K562 (cell line): ENCODE data around the gene WDR27. TPM values are rescaled to one million over a fixed set of nuclear protein-coding genes. Genes with fewer than 3 reads are reported as not detected.

Source experiments
- ATAC-seq: fragments of 200-7000 bp; cut with Tn5 transposase; 3 replicates; pipeline ENCODE4 v1.9.1; 2020; ENCODE audit warnings: moderate library complexity
- BruUV-seq: library from RNA; stranded (reverse); fragments of 400-500 nt; replicated peaks from 2 replicates; lab custom pipeline; 2021; lab: Mats Ljungman, UMichigan
- CTCF ChIA-PET: fragments of 300-600 bp; formaldehyde crosslinking; extraction: SDS; loops from one replicate; lab custom pipeline; 2021; ENCODE audit warnings: low intra/inter-chr PET ratio; lab: Yijun Ruan, JAX
- POLR2A ChIA-PET: fragments of 300-600, 350-650 bp; sonication (Branson Sonifier 250); formaldehyde crosslinking; extraction: SDS; loops from one replicate; lab custom pipeline; 2021; ENCODE audit warnings: antibody characterized with exemption, inconsistent platforms; lab: Yijun Ruan, JAX
- DNase-seq, 4 experiments: peaks; one replicate each; pipeline versions ENCODE4 v3.0.0 to v3.0.0-alpha.2; 2011 to 2018; ENCODE audit warnings: low spot score in 3 of 4, mixed read lengths in 3 of 4; ENCODE audit errors: extremely low read depth in 1 of 4
- FAIRE-seq: peaks from 2 replicates; lab custom pipeline; 2011; peaks lifted over from hg19 to GRCh38; lab: Jason Lieb, UNC
- H2AFZ ChIP-seq: 2 replicates; pipeline ENCODE4 v1.6.0; 2011; ENCODE audit warnings: low read depth, low read length, control low read depth, inconsistent platforms
- H3K27ac ChIP-seq: fragments of 200-600 bp; 3 replicates; pipeline ENCODE4 v1.8.0; 2011; ENCODE audit warnings: low read depth, mild to moderate bottlenecking, control low read depth, inconsistent platforms, low read length, moderate library complexity, mixed read lengths; ENCODE audit errors: extremely low read depth
- H3K27me3 ChIP-seq, 2 experiments: fragments of 300-600 bp in 1 of 2; 2 replicates in 1 of 2; 3 replicates in 1 of 2; pipeline versions ENCODE4 v1.6.0 to v1.8.0; 2011; ENCODE audit warnings: inconsistent platforms in 2 of 2, low read length in 2 of 2, mild to moderate bottlenecking in 1 of 2, mixed read lengths in 1 of 2, moderate library complexity in 1 of 2; ENCODE audit not compliant: control insufficient read depth in 2 of 2, insufficient read depth in 2 of 2
- H3K36me3 ChIP-seq: fragments of 300-600 bp; 3 replicates; pipeline ENCODE4 v1.8.0; 2011; ENCODE audit warnings: mild to moderate bottlenecking, low read length, inconsistent platforms; ENCODE audit not compliant: control insufficient read depth, insufficient read depth
- H3K4me1 ChIP-seq, 2 experiments: fragments of 200-600 bp in 1 of 2; replicated peaks in 1 of 2; 2 replicates in 1 of 2; 3 replicates in 1 of 2; pipeline versions ENCODE4 v1.5.1 to v1.8.0; 2011; ENCODE audit warnings: inconsistent platforms in 2 of 2, low read length in 2 of 2, mild to moderate bottlenecking in 1 of 2, mixed read lengths in 1 of 2, moderate library complexity in 1 of 2; ENCODE audit not compliant: control insufficient read depth in 2 of 2, insufficient read depth in 2 of 2
- H3K4me2 ChIP-seq: 2 replicates; pipeline ENCODE4 v1.6.1; 2011; ENCODE audit warnings: low read length, control low read depth, inconsistent platforms, mixed read lengths; ENCODE audit not compliant: insufficient read depth
- H3K4me3 ChIP-seq: fragments of 200-600 bp; sonication (generic), shearing (Covaris generic); 2 replicates; pipeline ENCODE4 v1.5.1; 2016; ENCODE audit warnings: control low read depth, inconsistent platforms
- H3K79me2 ChIP-seq: fragments of 200-600 bp; 3 replicates; pipeline ENCODE4 v1.8.0; 2011; ENCODE audit warnings: low read length, inconsistent platforms; ENCODE audit not compliant: control insufficient read depth, insufficient read depth
- H3K9ac ChIP-seq, 2 experiments: 2 replicates each; pipeline versions ENCODE4 v1.6.0 to v1.6.1; 2011; ENCODE audit warnings: low read depth in 2 of 2, low read length in 2 of 2, control low read depth in 1 of 2, inconsistent platforms in 1 of 2, mild to moderate bottlenecking in 1 of 2, mixed read lengths in 1 of 2; ENCODE audit not compliant: insufficient read depth in 1 of 2
- H3K9me1 ChIP-seq: one replicate; pipeline ENCODE4 v1.6.0; 2011; ENCODE audit warnings: inconsistent platforms, mild to moderate bottlenecking, low read length, moderate library complexity; ENCODE audit not compliant: control insufficient read depth, insufficient read depth
- H3K9me3 ChIP-seq: replicated peaks from 2 replicates; pipeline ENCODE4 v1.5.1; 2011; ENCODE audit warnings: low read depth, low read length, inconsistent platforms; ENCODE audit not compliant: control insufficient read depth, insufficient read depth
- H4K20me1 ChIP-seq: replicated peaks from 2 replicates; pipeline ENCODE4 v1.6.1; 2011; ENCODE audit warnings: low read length, inconsistent platforms, mixed read lengths; ENCODE audit not compliant: control insufficient read depth, insufficient read depth
- CBX1 ChIP-seq: sonication (generic); IDR thresholded peaks from 2 replicates; pipeline ENCODE4 v1.6.1; 2016; ENCODE audit warnings: antibody characterized with exemption, low read depth, mild to moderate bottlenecking
- ESRRA ChIP-seq: fragments of 450-650 bp; IDR thresholded peaks from 2 replicates; pipeline ENCODE4 v1.6.1; 2014; ENCODE audit warnings: low read depth, mild to moderate bottlenecking, moderate library complexity, borderline replicate concordance
- HDAC3 ChIP-seq: fragments of 450-650 bp; IDR thresholded peaks from 2 replicates; pipeline ENCODE4 v1.6.1; 2018; ENCODE audit warnings: borderline replicate concordance, mild to moderate bottlenecking, moderate library complexity; ENCODE audit not compliant: partially characterized antibody
- MBD2 ChIP-seq: sonication (generic); IDR thresholded peaks from 2 replicates; pipeline ENCODE4 v1.6.1; 2016; ENCODE audit warnings: low read depth, borderline replicate concordance
- NR2C2 ChIP-seq, 2 experiments: fragments of 200-800 bp in 1 of 2; sonication (Bioruptor generic) in 1 of 2; sonication (generic) in 1 of 2; formaldehyde crosslinking in 1 of 2; IDR thresholded peaks; 2 replicates each; pipeline versions ENCODE4 v1.6.1 to v1.8.0; 2016 to 2022; ENCODE audit warnings: mild to moderate bottlenecking in 1 of 2, missing compliant biosample characterization in 1 of 2, missing genetic modification characterization in 1 of 2, missing genetic modification reagents in 1 of 2
- ZNF444 ChIP-seq: fragments of 250-450 bp; sonication (Bioruptor Pico); IDR thresholded peaks from 2 replicates; pipeline ENCODE4 v1.4.0; 2020; ENCODE audit warnings: mild to moderate bottlenecking, moderate library complexity
- ZNF696 ChIP-seq: fragments of 250-450 bp; sonication (Bioruptor Pico); conservative IDR thresholded peaks from 2 replicates; pipeline ENCODE4 v1.4.0; 2020; ENCODE audit warnings: mild to moderate bottlenecking, moderate library complexity
- WGBS: fragments of 100-300 bp; shearing (Covaris generic); methylation state at CpG from one replicate; pipeline ENCODE4 v1.1.6; 2016; ENCODE audit warnings: low coverage, mixed read lengths; ENCODE audit not compliant: insufficient coverage; ENCODE audit errors: missing lambda C conversion rate; 5-methylcytosine and 5-hydroxymethylcytosine counted together
- in situ Hi-C: fragments of 300-500 bp; cut with MboI; formaldehyde crosslinking; loops from 4 replicates; pipeline ENCODE4 v1.15.0; 2018; ENCODE audit warnings: inconsistent platforms, mixed read lengths
- intact Hi-C: fragments of 100-400 bp; cut with micrococcal nuclease; formaldehyde crosslinking; loops from 2 replicates; pipeline ENCODE4 v1.14.2; 2022
- polyA plus RNA-seq, 8 experiments: library from polyadenylated mRNA; depleted of rRNA in 4 of 8; stranded (reverse) in 5 of 8; unstranded in 3 of 8; fragments of >200 nt; fragmentation: Nextera tagmentation in 2 of 8; fragmentation: Illumina TruSeq in 1 of 8; extraction: Ambion mirVana in 2 of 8; extraction: Trizol in 1 of 8; gene quantifications; 2 replicates each; pipeline versions ENCODE4 v1.2.1 to v1.2.3, GENCODE V29; 2011 to 2014; ENCODE audit warnings: inconsistent platforms in 1 of 8, missing spikeins in 1 of 8
- total RNA-seq, 7 experiments: library from RNA; depleted of rRNA in 6 of 7; stranded (reverse); fragments of >200 nt in 6 of 7; fragmentation: Illumina TruSeq in 2 of 7; extraction: Trizol in 2 of 7; gene quantifications; 2 replicates each; pipeline versions ENCODE4 v1.2.1 to v1.2.3, GENCODE V29; 2011 to 2021; ENCODE audit warnings: low replicate concordance in 1 of 7
- TF ChIP-seq, protein P1 (sequence below): fragments of 250-450 bp; sonication (Bioruptor Pico); IDR thresholded peaks from 2 replicates; pipeline ENCODE4 v1.8.0; 2021; ENCODE audit warnings: moderate library complexity, mild to moderate bottlenecking, inconsistent platforms
- TF ChIP-seq, protein P2 (sequence below), 2 experiments: IDR thresholded peaks; 2 replicates each; pipeline ENCODE4 v1.6.1; 2011; ENCODE audit warnings: borderline replicate concordance in 1 of 2, control low read depth in 1 of 2, low read depth in 1 of 2, low read length in 1 of 2, mild to moderate bottlenecking in 1 of 2, mixed read lengths in 1 of 2, moderate library complexity in 1 of 2; ENCODE audit not compliant: insufficient read depth in 1 of 2, insufficient read length in 1 of 2, poor library complexity in 1 of 2, severe bottlenecking in 1 of 2; ENCODE audit errors: extremely low read depth in 1 of 2

The WDR27 gene
- total and polyA plus RNA-seq, 9 of the 15 experiments (the other 6 are each of a cell fraction or from before 2014, with no cell fraction given): 4.3 to 77.2 (median 22.7) TPM

DNA sequence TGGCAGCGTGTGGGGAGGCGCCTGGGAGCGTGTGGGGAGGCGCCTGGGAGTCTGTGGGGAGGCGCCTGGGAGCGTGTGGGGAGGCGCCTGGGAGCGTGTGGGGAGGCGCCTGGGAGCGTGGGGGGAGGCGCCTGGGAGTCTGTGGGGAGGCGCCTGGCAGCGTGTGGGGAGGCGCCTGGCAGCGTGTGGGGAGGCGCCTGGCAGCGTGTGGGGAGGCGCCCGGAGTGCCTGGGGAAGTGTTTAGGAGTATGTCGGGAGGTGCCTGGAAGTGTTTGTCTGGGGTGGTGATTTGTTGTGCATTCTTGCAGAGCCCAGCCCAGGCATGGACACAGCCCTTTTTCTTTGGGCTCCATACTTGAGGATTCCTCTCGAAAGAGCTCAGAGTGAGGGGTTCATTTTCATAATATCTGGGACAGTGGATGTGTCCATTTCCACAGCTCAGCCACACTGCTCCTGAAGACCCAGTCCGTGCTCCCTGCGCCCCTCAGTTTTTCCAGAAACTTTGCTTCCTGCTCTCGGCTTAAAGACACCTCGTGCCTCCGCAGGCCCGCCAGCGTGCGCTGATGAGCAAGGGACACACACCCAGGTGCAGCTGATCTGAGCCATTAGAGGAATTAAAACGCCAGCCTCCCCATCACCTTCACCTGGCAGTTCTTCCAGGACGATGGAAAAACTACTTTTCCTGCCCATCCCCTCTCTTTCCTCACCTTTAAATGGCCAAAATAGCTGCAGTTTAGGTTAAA lies 276.0 kb downstream of the WDR27 start:
- H3K36me3 ChIP-seq: no peaks in the 10 kb centered on the region
- H4K20me1 ChIP-seq: no peaks in the 10 kb centered on the region
- 27% methylated on average over 31 of the region's 31 CpGs for WGBS
- no TSS peak for BruUV-seq
- DNase-seq: no peak
- in situ Hi-C loops (no loop called here), intact Hi-C loops (no loop called here)
- ChIA-PET POLR2A (no interaction called here), CTCF (no interaction called here)
- no peak for FAIRE-seq
- H3K4me2 ChIP-seq: no peak overlapping the region
- H3K4me1 ChIP-seq: peaks cover 0 to 7% of the 10 kb centered on the region in 2 experiments; a peak in 3 of 5 replicates
- H3K4me3 ChIP-seq: no peak overlapping the region
- H3K79me2 ChIP-seq: no peaks in the 10 kb centered on the region
- no peaks in the 10 kb centered on the region for H3K9me1 ChIP-seq
- ATAC-seq: no peak
- no peak overlapping the region for H3K9ac ChIP-seq
- peaks cover 22 to 65% of the 10 kb centered on the region in 2 experiments; a peak in 4 of 5 replicates for H3K27me3 ChIP-seq
- H2AFZ ChIP-seq: no peak overlapping the region
- H3K27ac ChIP-seq: no peak overlapping the region
- no peaks in the 10 kb centered on the region for H3K9me3 ChIP-seq
- TF ChIP-seq CBX1: no peak
- no peak for TF ChIP-seq ZNF444 (CRISPR knock-in tag)
- TF ChIP-seq HDAC3: no peak
- TF ChIP-seq ESRRA: no peak
- TF ChIP-seq ZNF696 (CRISPR knock-in tag): no peak
- TF ChIP-seq, protein P1, sequence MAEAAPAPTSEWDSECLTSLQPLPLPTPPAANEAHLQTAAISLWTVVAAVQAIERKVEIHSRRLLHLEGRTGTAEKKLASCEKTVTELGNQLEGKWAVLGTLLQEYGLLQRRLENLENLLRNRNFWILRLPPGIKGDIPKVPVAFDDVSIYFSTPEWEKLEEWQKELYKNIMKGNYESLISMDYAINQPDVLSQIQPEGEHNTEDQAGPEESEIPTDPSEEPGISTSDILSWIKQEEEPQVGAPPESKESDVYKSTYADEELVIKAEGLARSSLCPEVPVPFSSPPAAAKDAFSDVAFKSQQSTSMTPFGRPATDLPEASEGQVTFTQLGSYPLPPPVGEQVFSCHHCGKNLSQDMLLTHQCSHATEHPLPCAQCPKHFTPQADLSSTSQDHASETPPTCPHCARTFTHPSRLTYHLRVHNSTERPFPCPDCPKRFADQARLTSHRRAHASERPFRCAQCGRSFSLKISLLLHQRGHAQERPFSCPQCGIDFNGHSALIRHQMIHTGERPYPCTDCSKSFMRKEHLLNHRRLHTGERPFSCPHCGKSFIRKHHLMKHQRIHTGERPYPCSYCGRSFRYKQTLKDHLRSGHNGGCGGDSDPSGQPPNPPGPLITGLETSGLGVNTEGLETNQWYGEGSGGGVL: no peak
- no peak for TF ChIP-seq NR2C2 (CRISPR knock-in tag; IDR thresholded peaks at IDR 0.05)
- TF ChIP-seq NR2C2 (tag; IDR thresholded peaks at IDR 0.05): peak; percentile 24; the same call in 1 of the 2 replicates
- 0 out of 2 replicates have a peak, but pooled peaks have one; percentile 27 for TF ChIP-seq MBD2
- TF ChIP-seq, protein P2, sequence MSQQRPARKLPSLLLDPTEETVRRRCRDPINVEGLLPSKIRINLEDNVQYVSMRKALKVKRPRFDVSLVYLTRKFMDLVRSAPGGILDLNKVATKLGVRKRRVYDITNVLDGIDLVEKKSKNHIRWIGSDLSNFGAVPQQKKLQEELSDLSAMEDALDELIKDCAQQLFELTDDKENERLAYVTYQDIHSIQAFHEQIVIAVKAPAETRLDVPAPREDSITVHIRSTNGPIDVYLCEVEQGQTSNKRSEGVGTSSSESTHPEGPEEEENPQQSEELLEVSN (IDR thresholded peaks at IDR 0.05; ENCODE audit: borderline replicate concordance in 1 of 2, extremely low read depth in 1 of 2, insufficient read depth in 1 of 2, insufficient read length in 1 of 2, low read depth in 1 of 2, low read length in 1 of 2, poor library complexity in 1 of 2, severe bottlenecking in 1 of 2): peak in 1 of 2 experiments; percentile 49
